ENCODE results near the gene FYB1.

The FYB1 gene

DNA sequence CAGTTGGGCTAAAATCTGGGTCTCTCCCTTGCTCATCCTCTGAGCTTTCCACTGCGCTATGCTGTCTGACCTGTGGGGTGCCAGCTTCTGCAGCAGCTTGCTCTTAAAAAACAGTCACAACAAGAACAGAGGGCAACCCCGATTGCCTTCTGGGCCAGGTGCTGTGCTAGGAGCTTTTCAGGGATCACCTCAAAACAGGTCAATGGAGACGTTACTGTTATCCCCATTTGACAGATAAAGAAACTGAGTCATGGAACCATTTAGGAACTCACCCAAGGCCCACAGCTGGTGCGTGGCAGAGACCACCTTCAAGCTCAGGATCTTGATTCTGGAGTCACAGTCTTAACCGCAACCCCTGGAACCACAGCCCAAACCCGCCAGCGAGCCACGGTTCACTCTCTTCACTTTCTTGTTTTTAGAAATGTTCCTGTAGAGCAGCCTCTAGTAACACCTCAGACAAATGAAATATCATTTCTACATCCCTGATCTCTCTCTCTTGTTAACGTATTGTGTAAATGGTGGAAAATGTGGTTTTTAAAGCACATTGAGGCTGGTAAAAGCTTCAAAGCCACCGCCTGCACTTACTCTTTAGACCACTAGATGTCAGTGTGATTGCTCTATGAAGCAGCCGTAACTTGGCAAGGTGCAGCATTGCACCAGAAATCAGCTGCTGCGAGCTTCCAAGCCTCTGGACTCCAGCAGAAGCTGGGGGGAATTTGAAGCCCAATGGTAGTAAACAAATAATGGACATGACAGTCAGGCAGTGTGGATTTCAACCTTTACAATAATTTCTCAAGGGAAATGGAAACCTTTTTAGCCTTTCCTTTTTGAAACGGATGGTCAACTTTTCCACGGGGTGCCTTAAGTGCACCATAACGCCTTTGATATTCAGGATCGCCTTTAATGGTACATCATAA, 1.7 kb downstream of the FYB1 start:
- no peaks in the 10 kb centered on the region for H3K27me3 ChIP-seq (ENCODE audit: control insufficient read depth in 1 of 2, insufficient read depth in 2 of 2, low read length in 2 of 2)
- H3K36me3 ChIP-seq (ENCODE audit: control insufficient read depth in 1 of 2, insufficient read depth in 2 of 2, low read length in 2 of 2), result no peaks in the 10 kb centered on the region
- peak overlapping the region; percentile 5 to 24 for H3K4me3 ChIP-seq (ENCODE audit: low read depth in 1 of 2, low read length in 2 of 2)
- H3K4me1 ChIP-seq (ENCODE audit: control insufficient read depth in 1 of 2, insufficient read depth in 2 of 2, low read length in 2 of 2), result peaks cover 5 to 10% of the 10 kb centered on the region in 2 donors
- no peaks in the 10 kb centered on the region for H3K9me3 ChIP-seq (ENCODE audit: control insufficient read depth in 1 of 2, low read length in 2 of 2)
- peak overlapping the region in 1 of 2 donors; percentile 28 for H3K9ac ChIP-seq (ENCODE audit: low read depth in 1 of 2, low read length in 2 of 2)
- H3K27ac ChIP-seq (ENCODE audit: low read depth, low read length), result no peak overlapping the region

DNA sequence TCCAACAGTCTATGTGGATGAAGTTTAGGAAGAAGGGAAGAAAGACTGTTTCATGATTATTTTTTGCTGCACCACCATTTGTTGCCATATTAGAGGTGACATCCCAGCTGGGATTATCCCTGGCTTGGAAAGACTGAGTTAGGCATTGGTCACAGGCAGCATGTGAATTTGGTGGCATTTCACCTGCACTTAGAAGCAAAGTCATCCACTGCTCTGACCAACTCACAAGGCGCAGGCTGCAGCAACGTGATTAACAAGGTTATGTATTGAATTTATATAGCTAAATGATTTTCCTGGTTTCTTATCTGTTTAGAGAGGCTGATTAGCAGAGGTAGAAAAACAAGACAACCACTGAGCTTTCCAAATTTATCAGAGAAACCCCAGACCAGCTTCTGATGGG, 2.7 kb downstream of the FYB1 start:
- Histone ChIP-seq H3K27ac (ENCODE audit: low read depth, low read length) (no peak overlapping the region), H3K9ac (ENCODE audit: low read depth in 1 of 2, low read length in 2 of 2) (peak overlapping the region in 1 of 2 donors; percentile 20), H3K27me3 (ENCODE audit: control insufficient read depth in 1 of 2, insufficient read depth in 2 of 2, low read length in 2 of 2) (no peaks in the 10 kb centered on the region), H3K4me3 (ENCODE audit: low read depth in 1 of 2, low read length in 2 of 2) (no peak overlapping the region), H3K4me1 (ENCODE audit: control insufficient read depth in 1 of 2, insufficient read depth in 2 of 2, low read length in 2 of 2) (peaks cover 10% of the 10 kb centered on the region in 2 donors), H3K36me3 (ENCODE audit: control insufficient read depth in 1 of 2, insufficient read depth in 2 of 2, low read length in 2 of 2) (no peaks in the 10 kb centered on the region), H3K9me3 (ENCODE audit: control insufficient read depth in 1 of 2, low read length in 2 of 2) (no peaks in the 10 kb centered on the region)

- peaks cover 10% of the 10 kb centered on the region in 2 donors for H3K4me1 ChIP-seq (ENCODE audit: control insufficient read depth in 1 of 2, insufficient read depth in 2 of 2, low read length in 2 of 2)
- no peak overlapping the region for H3K27ac ChIP-seq (ENCODE audit: low read depth, low read length)
- no peaks in the 10 kb centered on the region for H3K9me3 ChIP-seq (ENCODE audit: control insufficient read depth in 1 of 2, low read length in 2 of 2)
- no peaks in the 10 kb centered on the region for H3K27me3 ChIP-seq (ENCODE audit: control insufficient read depth in 1 of 2, insufficient read depth in 2 of 2, low read length in 2 of 2)
- no peaks in the 10 kb centered on the region for H3K36me3 ChIP-seq (ENCODE audit: control insufficient read depth in 1 of 2, insufficient read depth in 2 of 2, low read length in 2 of 2)
- H3K4me3 ChIP-seq (ENCODE audit: low read depth in 1 of 2, low read length in 2 of 2), result no peak overlapping the region
- no peak overlapping the region for H3K9ac ChIP-seq (ENCODE audit: low read depth in 1 of 2, low read length in 2 of 2)
These were observed 3.5 kb downstream of the FYB1 start for GRCh38 chr5:39215857-39216256.

- Histone ChIP-seq H3K9me3 (ENCODE audit: control insufficient read depth in 1 of 2, low read length in 2 of 2) (no peaks in the 10 kb centered on the region), H3K9ac (ENCODE audit: low read depth in 1 of 2, low read length in 2 of 2) (no peak overlapping the region), H3K36me3 (ENCODE audit: control insufficient read depth in 1 of 2, insufficient read depth in 2 of 2, low read length in 2 of 2) (no peaks in the 10 kb centered on the region), H3K27me3 (ENCODE audit: control insufficient read depth in 1 of 2, insufficient read depth in 2 of 2, low read length in 2 of 2) (no peaks in the 10 kb centered on the region), H3K4me3 (ENCODE audit: low read depth in 1 of 2, low read length in 2 of 2) (no peak overlapping the region), H3K27ac (ENCODE audit: low read depth, low read length) (no peak overlapping the region), H3K4me1 (ENCODE audit: control insufficient read depth in 1 of 2, insufficient read depth in 2 of 2, low read length in 2 of 2) (peaks cover 10% of the 10 kb centered on the region in 2 donors)
These were observed 4.3 kb downstream of the FYB1 start for GRCh38 chr5:39214912-39215709.

DNA sequence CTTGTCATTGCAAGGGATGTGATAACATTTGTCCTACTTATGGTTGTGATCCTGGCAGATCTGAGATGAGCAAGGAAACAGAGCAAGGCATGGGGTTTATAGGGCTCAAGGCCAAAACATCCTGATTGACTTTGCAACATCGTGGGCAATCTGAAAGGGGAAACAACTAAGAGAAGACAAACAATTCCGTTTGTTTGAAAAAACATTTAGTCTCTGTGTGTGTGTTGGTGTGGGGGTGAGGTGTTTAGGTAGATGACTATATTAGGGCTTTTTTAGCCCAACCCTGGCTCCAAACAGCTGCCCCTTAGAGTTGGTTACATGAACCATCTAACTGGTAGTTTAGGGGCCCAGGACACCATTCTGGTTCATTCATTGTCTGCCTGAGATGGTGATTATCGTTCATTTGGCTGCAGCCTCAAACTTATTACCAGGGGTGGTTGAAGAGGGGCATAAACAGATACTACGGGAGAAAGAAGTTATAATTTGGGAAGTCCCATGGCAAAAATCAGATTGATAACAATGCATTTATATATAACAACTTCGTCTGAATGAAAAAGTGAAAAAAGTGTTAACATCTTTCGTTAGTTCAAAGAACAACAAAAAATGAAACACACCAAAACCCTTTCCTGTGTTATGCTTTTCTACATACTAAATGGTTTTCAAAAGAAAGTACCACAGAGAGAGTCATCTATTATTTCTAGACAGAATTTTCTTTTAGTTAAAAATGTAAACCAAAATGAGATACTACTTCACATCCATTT, 5.7 kb downstream of the FYB1 start:
- H3K36me3 ChIP-seq (ENCODE audit: control insufficient read depth in 1 of 2, insufficient read depth in 2 of 2, low read length in 2 of 2), result no peaks in the 10 kb centered on the region
- no peaks in the 10 kb centered on the region for H3K27me3 ChIP-seq (ENCODE audit: control insufficient read depth in 1 of 2, insufficient read depth in 2 of 2, low read length in 2 of 2)
- no peak overlapping the region for H3K4me3 ChIP-seq (ENCODE audit: low read depth in 1 of 2, low read length in 2 of 2)
- H3K27ac ChIP-seq (ENCODE audit: low read depth, low read length), result no peak overlapping the region
- H3K9ac ChIP-seq (ENCODE audit: low read depth in 1 of 2, low read length in 2 of 2), result peak overlapping the region in 1 of 2 donors; percentile 23
- H3K9me3 ChIP-seq (ENCODE audit: control insufficient read depth in 1 of 2, low read length in 2 of 2), result no peaks in the 10 kb centered on the region
- H3K4me1 ChIP-seq (ENCODE audit: control insufficient read depth in 1 of 2, insufficient read depth in 2 of 2, low read length in 2 of 2), result peaks cover 10 to 13% of the 10 kb centered on the region in 2 donors

GRCh38 chr5:39211773-39212172, 7.6 kb downstream of the FYB1 start:
- no peak overlapping the region for H3K9ac ChIP-seq (ENCODE audit: low read depth in 1 of 2, low read length in 2 of 2)
- no peaks in the 10 kb centered on the region for H3K36me3 ChIP-seq (ENCODE audit: control insufficient read depth in 1 of 2, insufficient read depth in 2 of 2, low read length in 2 of 2)
- no peaks in the 10 kb centered on the region for H3K9me3 ChIP-seq (ENCODE audit: control insufficient read depth in 1 of 2, low read length in 2 of 2)
- H3K27me3 ChIP-seq (ENCODE audit: control insufficient read depth in 1 of 2, insufficient read depth in 2 of 2, low read length in 2 of 2), result no peaks in the 10 kb centered on the region
- no peak overlapping the region for H3K4me3 ChIP-seq (ENCODE audit: low read depth in 1 of 2, low read length in 2 of 2)
- H3K4me1 ChIP-seq (ENCODE audit: control insufficient read depth in 1 of 2, insufficient read depth in 2 of 2, low read length in 2 of 2), result peaks cover 9 to 13% of the 10 kb centered on the region in 2 donors
- no peak overlapping the region for H3K27ac ChIP-seq (ENCODE audit: low read depth, low read length)

GRCh38 chr5:39209924-39210323, 9.4 kb downstream of the FYB1 start:
- no peak overlapping the region for H3K4me3 ChIP-seq (ENCODE audit: low read depth in 1 of 2, low read length in 2 of 2)
- no peaks in the 10 kb centered on the region for H3K27me3 ChIP-seq (ENCODE audit: control insufficient read depth in 1 of 2, insufficient read depth in 2 of 2, low read length in 2 of 2)
- no peak overlapping the region for H3K27ac ChIP-seq (ENCODE audit: low read depth, low read length)
- H3K9me3 ChIP-seq (ENCODE audit: control insufficient read depth in 1 of 2, low read length in 2 of 2), result no peaks in the 10 kb centered on the region
- H3K4me1 ChIP-seq (ENCODE audit: control insufficient read depth in 1 of 2, insufficient read depth in 2 of 2, low read length in 2 of 2), result peaks cover 0 to 13% of the 10 kb centered on the region in 2 donors
- no peak overlapping the region for H3K9ac ChIP-seq (ENCODE audit: low read depth in 1 of 2, low read length in 2 of 2)
- no peaks in the 10 kb centered on the region for H3K36me3 ChIP-seq (ENCODE audit: control insufficient read depth in 1 of 2, insufficient read depth in 2 of 2, low read length in 2 of 2)

- no peaks in the 10 kb centered on the region for H3K9me3 ChIP-seq (ENCODE audit: control insufficient read depth in 1 of 2, low read length in 2 of 2)
- H3K36me3 ChIP-seq (ENCODE audit: control insufficient read depth in 1 of 2, insufficient read depth in 2 of 2, low read length in 2 of 2), result no peaks in the 10 kb centered on the region
- H3K27ac ChIP-seq (ENCODE audit: low read depth, low read length), result no peak overlapping the region
- H3K27me3 ChIP-seq (ENCODE audit: control insufficient read depth in 1 of 2, insufficient read depth in 2 of 2, low read length in 2 of 2), result no peaks in the 10 kb centered on the region
- H3K9ac ChIP-seq (ENCODE audit: low read depth in 1 of 2, low read length in 2 of 2), result no peak overlapping the region
- H3K4me1 ChIP-seq (ENCODE audit: control insufficient read depth in 1 of 2, insufficient read depth in 2 of 2, low read length in 2 of 2), result peaks cover 0 to 13% of the 10 kb centered on the region in 2 donors
- H3K4me3 ChIP-seq (ENCODE audit: low read depth in 1 of 2, low read length in 2 of 2), result no peak overlapping the region
These were observed 10.9 kb downstream of the FYB1 start for GRCh38 chr5:39208471-39208870.

GRCh38 chr5:39207345-39208045, 11.9 kb downstream of the FYB1 start:
- no peak overlapping the region for H3K27ac ChIP-seq (ENCODE audit: low read depth, low read length)
- no peaks in the 10 kb centered on the region for H3K9me3 ChIP-seq (ENCODE audit: control insufficient read depth in 1 of 2, low read length in 2 of 2)
- no peak overlapping the region for H3K4me3 ChIP-seq (ENCODE audit: low read depth in 1 of 2, low read length in 2 of 2)
- no peaks in the 10 kb centered on the region for H3K36me3 ChIP-seq (ENCODE audit: control insufficient read depth in 1 of 2, insufficient read depth in 2 of 2, low read length in 2 of 2)
- H3K9ac ChIP-seq (ENCODE audit: low read depth in 1 of 2, low read length in 2 of 2), result no peak overlapping the region
- H3K27me3 ChIP-seq (ENCODE audit: control insufficient read depth in 1 of 2, insufficient read depth in 2 of 2, low read length in 2 of 2), result no peaks in the 10 kb centered on the region
- peaks cover 0 to 6% of the 10 kb centered on the region in 2 donors for H3K4me1 ChIP-seq (ENCODE audit: control insufficient read depth in 1 of 2, insufficient read depth in 2 of 2, low read length in 2 of 2)
